AG20443 (cell line): Measurements from ENCODE around the gene BUD13.
"Not testable (repeated sequence)": the region's sequence is repeated elsewhere in the genome, so short reads cannot be mapped to it uniquely, and the experiment has no call there.

Source experiments
- DNase-seq: peaks from one replicate; pipeline ENCODE4 v3.0.0; 2012; ENCODE audit warnings: low spot score, mixed read lengths

The BUD13 gene

DNA sequence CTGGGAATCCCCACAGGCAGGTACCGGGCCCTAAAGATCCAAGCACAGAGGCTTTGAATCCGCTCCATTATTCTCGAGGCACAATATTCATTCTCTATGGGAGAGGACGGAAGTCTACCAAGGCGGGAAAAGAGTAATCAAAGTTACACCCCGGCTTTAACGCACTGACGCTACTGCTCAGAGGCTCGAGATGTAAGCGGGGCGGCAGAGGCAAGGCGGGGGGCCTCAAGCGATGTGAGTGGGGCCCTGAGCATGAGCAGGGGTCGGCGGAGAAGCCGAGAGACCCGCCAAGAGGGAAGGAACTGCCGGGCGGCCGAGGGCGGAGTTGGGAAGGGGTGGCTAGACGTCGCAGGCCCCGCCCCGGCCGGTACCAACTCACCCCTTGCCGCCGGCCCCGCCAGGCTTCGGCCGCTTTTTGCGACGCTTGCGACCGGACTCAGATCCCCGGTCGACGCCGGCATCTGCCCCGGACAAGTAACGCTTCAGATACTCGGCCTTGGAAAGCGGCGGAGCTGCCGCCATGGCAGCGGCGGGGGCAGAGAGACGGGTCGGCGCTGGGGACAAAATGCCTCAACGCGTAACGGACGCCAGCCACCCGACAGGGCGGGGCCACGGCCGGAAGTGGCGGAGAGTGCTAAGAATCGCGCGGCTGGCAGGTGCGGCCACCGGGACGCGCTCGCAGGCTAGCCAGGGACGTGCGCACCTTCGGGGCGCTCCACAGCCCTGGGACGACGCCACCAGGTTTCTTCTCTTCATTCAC is at the start of gene BUD13:
Gene BUD13 (minus strand): TSS at position 545 of the 760 bp plus-strand sequence. CDS start 23 bp downstream, at position 522.
- peak; percentile 96 for DNase-seq

- no peak for DNase-seq
Measured at GRCh38 chr11:116822575-116822974, 49.8 kb upstream of the BUD13 start.

- no peak for DNase-seq
Measured at GRCh38 chr11:116821050-116821918, 48.5 kb upstream of the BUD13 start.

- DNase-seq = no peak
Measured at GRCh38 chr11:116819049-116819448, 46.3 kb upstream of the BUD13 start.

- no peak for DNase-seq
Measured at GRCh38 chr11:116814502-116814901, 41.7 kb upstream of the BUD13 start.

DNA sequence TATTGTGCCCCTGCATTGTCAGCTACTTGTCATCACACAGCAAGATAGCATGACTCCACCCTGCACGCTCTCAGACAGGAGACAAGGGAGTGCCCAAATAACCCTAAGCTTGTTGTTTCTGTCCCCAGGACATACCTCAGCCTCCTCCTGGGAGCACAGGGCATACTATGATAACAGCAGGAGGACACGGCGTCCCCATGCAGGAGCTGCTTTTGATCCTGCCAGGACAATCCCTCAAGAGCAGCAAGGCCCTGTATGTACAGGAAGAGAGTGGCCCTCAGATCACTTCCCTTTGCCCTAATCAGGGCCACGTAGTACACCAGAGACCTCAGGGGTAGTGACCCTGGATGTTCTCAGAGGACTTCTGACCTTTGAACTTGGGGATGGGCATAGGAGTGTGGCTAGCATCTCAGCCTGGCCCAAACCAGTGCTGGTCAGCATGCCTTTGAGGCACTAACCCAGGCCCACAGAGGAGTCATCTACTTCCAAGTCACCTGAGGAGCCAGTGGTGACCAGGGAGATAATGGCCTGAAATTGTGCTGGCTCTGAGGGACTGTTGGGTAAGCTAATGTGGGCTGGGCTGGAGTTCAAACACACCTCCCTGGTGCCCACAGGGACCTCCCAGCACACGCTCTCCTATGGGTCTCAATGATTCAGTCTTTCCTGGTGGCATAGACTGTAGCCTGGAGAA is 41.1 kb upstream of the BUD13 start:
- no peak for DNase-seq

DNA sequence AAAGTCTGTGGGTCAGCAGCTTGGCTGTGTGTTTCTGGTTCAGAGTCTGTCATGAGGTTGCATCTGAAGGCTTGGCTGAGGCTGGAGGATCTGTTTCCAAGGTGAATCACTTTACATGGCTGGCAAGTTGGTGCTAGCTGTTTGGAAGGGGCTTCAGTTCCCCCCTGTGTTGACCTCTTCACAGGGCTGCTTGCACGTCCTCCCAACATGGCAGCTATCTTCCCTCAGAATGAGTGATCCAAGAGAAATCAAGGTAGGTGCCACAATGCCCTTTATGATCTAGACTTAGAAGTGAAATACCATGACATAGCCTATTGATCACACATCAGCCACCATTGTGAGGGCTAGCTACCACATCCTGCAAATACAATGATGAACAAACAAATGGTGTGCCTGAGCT is 40.4 kb upstream of the BUD13 start:
- no peak for DNase-seq

- DNase-seq = no peak
Measured at GRCh38 chr11:116812109-116812508, 39.3 kb upstream of the BUD13 start.

- DNase-seq = no peak
Measured at GRCh38 chr11:116811194-116811593, 38.4 kb upstream of the BUD13 start.

- peak; percentile 78 for DNase-seq
Measured at GRCh38 chr11:116808262-116809175, 35.7 kb upstream of the BUD13 start.

GRCh38 chr11:116807601-116808261 is 34.9 kb upstream of the BUD13 start:
- DNase-seq = no peak

- no peak for DNase-seq
Measured at GRCh38 chr11:116804001-116804400, 31.2 kb upstream of the BUD13 start.

- DNase-seq = not testable (repeated sequence)
Measured at GRCh38 chr11:116801662-116802061, 28.9 kb upstream of the BUD13 start.

- DNase-seq = no peak
Measured at GRCh38 chr11:116800610-116801009, 27.8 kb upstream of the BUD13 start.

DNA sequence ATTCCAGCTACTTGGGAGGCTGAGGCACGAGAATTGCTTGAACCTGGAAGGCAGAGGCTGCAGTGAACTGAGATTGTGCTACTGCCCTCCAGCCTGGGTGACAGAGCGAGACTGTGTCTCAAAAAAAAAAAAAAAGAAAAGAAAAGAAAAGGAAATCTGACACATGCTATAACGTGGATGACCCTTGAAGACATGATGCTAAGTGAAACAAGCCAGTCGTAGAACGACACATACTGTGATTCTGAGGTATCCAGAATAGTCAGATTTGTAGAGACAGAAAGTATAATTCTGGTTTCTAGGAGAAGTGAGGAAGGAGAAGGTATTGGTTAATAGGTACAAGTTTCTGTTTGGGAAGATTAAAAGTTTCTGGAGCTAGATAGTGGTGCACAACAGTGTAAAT is 25.6 kb upstream of the BUD13 start:
- DNase-seq = no peak

- DNase-seq = no peak
Measured at GRCh38 chr11:116797816-116798215, 25.0 kb upstream of the BUD13 start.

GRCh38 chr11:116796548-116796947 is 23.8 kb upstream of the BUD13 start:
- no peak for DNase-seq

DNA sequence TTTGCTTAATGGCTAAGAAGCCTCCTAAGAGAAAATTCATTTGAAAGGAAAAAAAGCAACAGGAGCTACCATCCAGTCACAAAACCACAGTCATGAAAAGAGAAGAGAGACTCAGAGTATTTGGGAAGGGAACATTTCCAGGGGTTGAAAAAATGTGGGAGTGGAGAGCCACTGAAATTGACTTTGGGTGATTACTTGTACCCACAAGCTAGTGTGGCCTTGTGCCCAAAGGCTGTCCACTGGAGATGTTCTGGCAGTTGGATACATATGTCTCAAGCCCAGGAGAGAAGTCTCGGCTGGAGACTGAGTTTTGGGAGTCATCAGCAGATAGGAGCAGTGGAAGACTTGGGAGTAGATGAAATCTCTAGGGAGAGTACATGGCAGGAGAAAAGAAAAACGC is 22.1 kb upstream of the BUD13 start:
- no peak for DNase-seq

GRCh38 chr11:116793772-116794097 is 20.9 kb upstream of the BUD13 start:
- no peak for DNase-seq

GRCh38 chr11:116792869-116793771 is 20.3 kb upstream of the BUD13 start:
- peak; percentile 75 for DNase-seq
